Stimulated activated CD8-positive, alpha-beta memory T cell treated with anti-CD3 and anti-CD28 coated beads, Interleukin-4, amount 100 ng/mL, for 48 hours (primary cell): Measurements from ENCODE around the gene GTF2A2.
"Not testable (repeated sequence)": the region's sequence is repeated elsewhere in the genome, so short reads cannot be mapped to it uniquely, and the experiment has no call there.

ENCODE experiments used
- DNase-seq: peaks from one replicate; pipeline ENCODE4 v3.0.0-alpha.2; 2020

The GTF2A2 gene, protein sequence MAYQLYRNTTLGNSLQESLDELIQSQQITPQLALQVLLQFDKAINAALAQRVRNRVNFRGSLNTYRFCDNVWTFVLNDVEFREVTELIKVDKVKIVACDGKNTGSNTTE

DNA sequence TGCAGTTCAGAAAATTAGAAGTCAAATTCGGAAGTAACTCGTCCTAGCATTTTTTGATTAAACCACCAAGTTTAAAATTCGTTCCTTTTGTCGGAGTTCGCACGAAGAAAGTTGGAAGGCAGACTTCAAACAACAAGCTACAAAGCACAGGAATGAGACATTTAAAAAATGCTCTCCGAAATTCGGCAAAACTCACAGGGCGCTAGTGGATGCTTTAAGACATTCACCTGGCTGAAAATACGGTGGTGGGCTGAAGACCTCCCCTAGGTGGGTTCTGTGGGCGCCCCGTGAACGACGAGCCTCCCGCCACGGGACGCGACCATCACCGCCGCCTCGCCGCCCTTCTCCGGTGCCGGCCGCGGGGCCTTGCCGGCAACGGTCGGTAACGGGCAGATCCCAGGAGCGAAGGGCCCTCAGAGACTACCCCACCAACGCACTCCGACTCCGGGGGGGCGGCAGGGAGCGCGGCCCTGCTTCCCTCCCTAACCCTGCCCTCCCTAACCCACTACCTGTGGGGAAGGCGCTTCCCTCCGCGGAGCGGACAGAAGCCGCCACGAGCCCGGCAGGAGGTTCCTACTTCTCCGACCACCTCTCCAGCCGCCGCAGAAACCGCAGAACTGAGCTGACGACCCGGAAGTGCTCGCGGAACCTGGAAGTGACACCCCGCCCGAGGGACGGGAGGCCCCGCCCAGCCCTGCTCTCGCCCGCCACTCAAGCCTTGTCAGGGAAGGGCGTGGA lies at the start of gene GTF2A2:
GTF2A2 (minus strand) TSS at position 619 of the 738 bp plus-strand sequence. CDS start 5,238 bp downstream, outside the sequence.
- peak; percentile 97 for DNase-seq

DNA sequence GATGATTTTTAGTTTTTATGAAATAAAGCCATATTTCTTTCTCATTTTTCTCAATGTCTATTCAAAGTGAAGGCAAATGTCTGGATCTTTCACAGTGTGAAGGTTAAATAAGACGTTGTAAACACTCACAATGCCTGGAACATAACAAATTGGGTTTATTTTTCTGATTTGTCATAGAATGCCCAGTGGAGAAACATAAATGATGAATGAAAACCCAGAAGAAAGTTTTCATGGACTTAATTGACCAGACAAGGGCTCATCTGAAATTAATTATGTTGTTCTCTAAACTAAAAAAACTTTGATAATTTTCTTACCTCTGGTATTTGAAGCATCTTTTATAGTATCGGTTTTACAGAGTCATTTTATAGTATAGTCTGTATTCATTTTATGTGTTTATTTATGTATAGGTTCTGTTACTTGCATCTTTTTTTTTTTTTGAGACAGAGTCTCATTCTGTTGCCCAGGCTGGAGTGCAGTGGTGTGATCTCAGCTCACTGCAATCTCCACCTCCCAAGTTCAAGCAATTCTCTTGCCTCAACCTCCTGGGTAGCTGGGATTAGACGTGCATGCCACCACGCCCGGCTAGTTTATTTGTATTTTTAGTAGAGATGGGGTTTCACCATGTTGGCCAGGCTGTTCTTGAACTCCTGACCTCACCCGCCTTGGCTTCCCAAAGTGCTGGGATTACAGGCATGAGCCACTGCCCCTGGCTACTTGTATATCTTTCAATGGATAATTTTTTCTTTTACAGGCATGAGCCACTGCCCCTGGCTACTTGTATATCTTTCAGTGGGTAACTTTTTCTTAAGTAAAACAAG lies 46.9 kb upstream of the GTF2A2 start:
- no peak for DNase-seq

DNA sequence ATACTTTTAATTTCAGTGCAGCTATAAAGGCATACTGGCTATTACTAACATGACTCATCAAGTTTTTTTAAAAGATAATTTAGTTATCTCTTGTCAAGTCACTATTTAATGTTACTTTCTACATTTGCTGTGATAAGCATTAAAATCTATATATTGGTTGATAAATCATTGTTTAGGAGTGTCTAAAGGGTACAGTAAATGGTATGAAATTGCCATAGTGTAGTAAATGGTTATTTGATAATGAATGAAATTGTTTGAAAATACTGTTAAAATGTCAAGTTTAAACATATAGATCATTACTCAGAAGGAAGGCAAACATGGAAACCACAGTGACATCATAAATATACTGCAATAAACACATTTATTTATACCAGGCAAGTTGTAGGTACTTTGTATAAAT lies 45.0 kb upstream of the GTF2A2 start:
- no peak for DNase-seq

DNA sequence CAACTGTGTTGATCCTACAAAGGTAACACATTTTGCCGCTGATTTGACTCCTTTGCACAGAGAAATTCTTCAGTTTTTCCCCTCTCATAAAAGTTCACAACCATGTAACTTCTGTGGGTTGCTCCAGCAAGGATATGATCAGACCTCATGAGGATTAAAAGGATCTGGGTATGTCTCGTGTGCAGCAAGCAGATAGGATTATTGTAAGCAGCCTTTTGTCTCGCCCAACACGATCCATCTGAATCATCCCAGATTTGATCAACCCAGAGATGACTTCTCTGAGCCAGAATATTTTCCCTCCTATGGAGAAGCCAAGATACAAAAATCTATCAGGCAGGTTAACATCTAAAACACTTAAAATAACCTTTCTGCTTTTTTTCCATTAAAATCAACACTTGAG lies 44.6 kb upstream of the GTF2A2 start:
- DNase-seq: no peak

DNA sequence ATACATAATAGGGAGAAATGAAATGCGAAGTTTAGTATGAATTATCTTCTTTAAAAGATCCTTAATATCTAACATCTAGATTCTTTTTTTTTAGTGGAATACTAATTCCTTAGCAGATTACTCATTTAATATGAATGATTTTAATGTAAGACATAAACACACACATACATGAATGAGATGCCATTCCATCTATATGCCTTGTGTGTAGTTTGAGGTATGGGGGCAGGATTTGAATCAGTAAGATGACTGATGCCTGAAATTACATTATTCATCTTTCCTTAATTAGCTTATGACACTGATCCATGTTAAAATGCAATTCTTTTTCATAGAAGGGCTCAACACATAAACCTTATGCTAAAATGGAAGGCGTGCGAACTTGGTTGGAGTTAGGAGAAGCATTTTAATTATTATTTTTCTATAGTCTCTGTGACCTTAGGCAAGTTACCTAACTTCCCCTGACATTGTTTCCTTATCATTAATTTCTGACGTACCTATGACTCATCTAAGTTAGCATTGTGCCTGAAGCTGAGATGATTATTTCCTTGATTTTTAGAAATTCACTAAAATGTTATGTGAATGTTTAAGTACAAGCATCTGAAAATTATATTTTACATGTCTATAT lies 42.6 kb upstream of the GTF2A2 start:
- DNase-seq: no peak

DNA sequence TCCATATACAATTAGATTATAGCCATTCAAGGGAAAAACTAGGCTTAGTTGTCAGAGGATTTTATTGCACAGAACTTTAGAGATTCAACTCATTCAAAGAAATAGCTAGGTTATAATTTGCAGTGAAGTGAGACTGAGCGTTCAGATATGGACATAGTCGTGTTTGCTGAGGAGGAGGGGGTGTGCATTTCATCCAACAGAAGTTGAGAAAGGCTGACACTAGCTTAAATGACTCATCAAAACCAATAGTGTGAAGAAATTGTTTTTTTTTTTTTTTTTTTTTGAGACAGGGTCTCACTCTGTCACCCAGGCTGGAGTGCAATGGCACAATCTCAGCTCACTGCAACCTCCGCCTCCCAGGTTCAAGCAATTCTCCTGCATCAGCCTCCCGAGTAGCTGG lies 40.8 kb upstream of the GTF2A2 start:
- not testable (repeated sequence) for DNase-seq

DNA sequence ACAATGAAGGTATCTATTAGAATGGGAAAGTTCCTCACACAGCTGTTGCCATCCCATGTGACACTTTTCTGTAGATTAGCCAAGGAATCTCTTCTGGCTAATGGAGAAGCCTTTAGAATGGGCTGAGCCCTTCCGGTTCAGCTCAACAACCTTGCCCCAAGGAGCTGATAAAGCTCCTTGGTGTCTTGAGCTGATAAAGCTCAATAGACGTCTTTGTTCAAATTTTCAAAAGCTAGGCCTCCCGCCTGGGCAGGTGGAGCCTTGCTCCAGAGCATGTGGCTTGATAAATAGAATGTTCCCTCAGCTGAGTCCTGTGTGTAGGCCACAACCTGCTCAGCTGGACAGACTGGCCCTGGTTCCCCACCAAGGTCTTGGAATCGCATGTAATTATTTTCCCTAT lies 39.0 kb upstream of the GTF2A2 start:
- no peak for DNase-seq

DNA sequence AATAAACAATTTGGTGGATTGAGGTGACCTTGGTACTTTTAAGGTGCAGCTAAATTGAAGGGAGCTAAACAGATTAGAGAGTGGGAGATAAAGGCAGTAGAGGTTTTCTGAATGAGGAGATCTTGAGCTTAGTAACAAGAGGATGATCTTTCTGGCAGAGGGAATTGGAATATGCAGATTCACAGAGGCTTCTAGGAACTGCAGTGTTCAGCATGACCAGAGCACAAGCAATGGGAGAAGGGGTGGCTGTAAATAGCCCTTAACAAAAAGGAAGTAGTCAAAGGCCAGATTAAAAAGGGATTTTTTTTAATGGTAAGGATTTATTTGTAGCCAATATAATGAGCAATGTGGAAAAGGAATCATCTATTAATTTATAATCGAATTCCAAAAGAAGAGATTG lies 37.5 kb upstream of the GTF2A2 start:
- DNase-seq: no peak

DNA sequence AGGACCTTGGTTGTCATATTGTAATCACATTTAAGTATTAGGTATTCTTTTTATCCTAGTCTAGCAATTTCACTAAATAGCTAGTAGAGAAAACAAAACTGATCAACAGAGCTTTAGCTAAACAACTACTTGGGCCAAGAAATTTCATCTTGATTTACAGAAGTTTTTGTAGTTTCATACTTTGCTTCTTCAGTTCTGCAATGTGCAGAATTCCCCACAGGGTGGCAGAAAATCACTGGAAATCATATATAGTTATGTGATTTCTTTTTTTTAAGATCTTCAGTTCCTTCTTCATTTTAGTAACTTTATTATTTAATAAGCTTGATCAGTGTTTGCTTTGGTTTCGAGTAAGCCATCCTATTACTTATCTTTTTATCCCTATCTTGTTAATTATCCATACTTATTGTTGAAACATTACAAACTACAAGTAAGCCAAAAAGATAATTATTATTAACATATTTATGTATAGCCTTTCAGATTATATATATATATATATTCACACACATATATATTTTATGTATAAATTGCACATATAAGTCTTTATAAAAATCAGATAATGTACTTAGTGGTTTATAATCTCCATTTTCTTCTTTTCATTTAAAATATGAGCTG lies 34.0 kb upstream of the GTF2A2 start:
- peak; percentile 40 for DNase-seq

DNA sequence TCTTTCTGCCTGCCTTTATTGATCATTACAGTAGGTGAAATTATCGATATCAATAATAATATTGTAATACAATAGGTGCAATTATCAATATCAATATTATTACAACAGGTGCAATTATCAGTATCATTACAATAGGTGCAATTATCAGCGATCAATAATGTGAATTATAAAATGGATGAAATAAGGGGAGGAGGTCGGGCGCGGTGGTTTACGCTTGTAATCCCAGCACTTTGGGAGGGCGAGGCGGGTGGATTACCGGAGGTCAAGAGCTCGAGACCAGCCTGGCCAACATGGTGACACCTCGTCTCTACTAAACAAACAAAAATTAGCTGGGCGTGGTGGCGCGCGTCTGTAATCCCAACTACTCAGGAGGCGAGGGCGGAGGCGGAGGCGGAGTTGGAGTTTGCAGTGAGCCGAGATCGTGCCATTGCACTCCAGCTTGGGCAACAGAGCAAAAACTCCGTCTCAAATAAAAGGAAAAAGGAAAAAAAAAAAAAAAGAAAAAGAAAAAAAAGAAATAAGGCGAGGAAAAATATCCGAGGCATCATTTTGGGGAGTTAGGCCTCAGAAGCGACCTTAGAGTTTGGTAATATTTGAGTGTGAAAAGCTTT lies 32.4 kb upstream of the GTF2A2 start:
- peak; percentile 73 for DNase-seq

DNA sequence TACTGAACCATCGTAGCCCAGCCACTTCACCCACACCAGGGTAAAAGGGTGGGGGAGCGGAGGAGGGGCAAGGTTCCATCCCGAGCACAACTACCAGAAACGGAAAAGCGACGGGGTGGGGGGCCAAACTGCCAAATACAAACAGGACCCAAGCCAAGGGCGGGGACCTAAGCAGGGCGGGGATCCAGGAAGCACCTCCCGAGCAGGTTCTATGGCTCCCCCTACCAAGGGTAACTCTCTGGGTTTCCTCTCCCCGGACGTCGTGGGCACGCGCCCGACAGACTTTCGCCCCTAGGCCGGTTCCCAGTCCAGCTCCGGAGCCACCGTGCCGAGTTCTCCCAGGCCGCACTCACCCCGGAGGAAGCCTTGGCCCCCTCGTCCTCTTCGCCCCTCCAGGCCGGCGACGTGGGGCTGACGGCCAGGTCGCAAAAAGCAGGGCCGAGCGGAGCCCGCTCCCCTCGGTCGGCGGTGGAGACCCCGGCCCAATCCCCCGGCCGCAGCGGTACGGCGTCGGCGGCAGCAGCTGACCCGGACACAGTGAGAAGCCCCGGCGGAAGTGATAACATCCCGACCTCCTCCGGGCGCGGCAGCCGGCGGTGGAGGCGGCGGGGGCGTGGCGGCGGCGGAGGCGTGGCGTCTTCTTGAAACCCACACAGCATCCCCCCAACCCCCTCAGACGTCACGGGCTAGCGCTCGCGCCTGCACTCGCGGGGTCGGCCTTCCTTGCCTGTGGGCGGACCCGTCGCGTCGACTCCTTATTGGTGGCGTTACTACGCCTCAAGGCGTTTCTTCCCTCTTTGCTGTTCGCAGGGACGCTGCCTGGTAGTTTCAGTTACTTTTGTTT lies 31.7 kb upstream of the GTF2A2 start, which contains the start of gene BNIP2:
BNIP2 (minus strand) TSS at position 539 of the 844 bp plus-strand sequence. CDS start 6,863 bp downstream, outside the sequence.
- DNase-seq: peak; percentile 99

DNA sequence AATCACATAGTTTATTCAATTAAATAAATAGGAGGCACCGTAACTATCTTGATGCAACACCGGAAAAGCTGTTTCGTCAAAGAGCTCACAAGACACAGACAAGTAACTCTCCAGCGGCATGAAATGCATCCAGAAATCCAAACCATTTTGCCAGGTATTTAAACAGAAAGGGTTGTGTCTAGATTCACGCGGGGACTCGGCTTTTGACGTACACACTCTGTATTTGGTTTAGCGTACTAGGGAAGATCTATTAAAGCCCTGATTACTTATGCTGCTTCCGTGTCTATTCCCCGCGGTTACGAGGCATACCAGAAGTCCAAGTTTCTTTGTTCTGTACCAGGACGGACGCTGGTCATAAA lies 31.1 kb upstream of the GTF2A2 start:
- DNase-seq: no peak

DNA sequence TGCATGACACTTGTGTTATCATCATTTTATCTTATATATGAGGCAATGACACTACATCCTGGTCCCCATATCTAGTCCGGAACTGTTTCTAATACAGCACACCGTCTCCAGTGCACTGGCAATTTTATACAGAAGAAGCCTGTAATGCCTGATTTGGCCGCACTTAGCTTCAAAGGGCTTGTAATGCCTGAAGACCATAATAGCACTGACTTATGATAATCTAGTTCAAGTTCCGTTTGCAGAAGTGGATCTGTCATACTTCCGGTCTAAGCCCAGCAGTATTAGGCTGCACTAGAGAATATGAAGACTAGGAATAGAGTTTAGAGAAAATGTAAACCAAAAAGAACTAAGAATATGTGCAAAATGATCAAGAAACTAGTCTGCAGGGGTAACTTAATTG lies 30.5 kb upstream of the GTF2A2 start:
- DNase-seq: no peak

DNA sequence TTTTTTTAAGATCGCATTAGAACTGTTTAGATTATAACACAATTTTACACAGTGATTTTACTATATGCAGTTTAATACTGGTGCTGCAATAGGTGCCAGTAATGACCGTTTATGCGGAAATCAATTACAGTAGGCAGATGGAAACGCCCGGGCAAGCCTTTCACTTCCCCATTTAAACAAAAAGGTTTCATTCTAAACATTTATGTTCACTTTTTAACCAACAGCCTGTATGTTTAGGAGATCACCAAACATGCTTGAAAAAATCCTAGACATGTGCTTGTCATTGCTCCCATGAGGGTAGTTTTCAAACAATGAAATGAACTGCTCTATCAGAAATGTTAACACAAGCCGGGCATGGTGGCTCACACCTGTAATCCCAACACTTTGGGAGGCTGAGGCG lies 29.1 kb upstream of the GTF2A2 start:
- no peak for DNase-seq

DNA sequence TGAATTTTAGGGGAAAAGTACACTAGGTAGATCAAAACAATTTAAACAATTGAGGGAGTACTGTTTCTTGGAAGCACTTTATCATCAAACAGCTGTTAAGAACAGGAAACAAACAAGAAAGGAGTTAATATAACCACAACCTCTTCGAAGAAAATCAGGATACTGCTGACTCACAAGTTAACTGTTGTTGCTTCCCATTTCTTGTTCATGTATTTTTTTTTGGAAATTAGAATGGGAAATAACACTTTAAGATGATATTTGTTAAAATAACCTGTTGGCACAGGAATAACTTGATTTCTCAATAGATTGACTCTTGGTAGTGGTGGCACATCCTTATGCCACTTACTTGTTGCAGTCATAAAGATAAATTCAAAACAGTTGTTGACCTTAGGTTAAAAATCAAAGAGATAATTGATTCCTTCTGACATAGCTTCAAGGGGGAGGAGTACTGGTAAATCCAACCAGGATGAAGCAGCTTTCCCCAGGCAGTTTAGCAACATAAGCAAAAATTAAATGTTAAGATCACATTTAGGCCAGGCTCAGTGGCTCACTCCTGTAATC lies 28.5 kb upstream of the GTF2A2 start:
- no peak for DNase-seq

DNA sequence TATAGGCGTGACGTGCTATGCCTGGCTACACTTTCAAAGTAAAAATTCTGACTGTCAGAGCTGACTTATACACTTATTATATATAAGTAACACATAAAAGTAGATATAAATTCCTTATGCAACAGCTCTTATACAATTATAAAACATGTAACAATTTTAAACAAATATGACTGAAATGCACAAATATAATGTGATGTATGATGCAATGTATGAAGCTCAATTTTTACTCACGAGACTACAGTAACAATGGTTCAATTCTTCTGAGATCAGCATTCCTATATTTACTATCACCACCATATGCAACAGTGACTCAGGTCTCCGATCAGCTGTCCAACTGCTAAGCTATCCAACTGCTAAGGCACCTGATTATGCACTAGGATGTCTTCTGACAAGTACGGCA lies 23.6 kb upstream of the GTF2A2 start:
- no peak for DNase-seq

DNA sequence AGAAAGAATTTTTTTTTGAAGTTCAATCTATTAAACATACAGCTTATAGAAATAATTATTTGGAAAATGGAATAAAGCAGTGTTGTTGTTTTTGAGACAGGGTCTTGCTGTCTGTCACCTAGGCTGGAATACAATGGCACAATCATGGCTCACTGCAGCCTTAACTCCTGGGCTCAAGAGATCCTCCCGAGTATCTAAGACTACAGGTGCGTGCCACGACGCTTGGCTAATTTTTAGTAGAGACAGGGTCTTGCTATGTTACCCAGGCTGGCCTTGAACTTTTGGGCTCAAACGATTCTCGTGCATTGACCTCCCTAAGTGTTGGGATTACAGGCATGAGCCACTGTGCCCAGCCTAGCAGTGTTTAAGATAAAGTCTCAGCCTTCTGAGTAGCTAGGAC lies 23.0 kb upstream of the GTF2A2 start:
- no peak for DNase-seq

DNA sequence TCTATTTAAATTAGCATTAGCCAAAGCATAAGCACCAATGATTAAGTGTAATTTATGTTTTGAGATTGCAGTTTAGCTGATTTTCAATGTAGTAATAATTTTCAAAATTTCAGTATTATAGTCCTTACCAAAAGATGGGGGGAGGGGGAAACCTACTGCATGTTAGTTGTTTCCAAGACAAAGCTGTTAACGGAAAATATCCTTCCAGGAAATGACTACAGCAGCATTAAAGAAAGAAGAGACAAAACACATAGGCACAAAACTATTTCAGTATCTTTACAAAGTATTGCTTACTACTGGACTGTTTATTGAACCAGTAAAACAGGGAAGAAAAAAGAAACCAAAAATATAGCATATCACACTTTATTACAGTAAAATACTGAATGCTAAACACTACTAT lies 21.3 kb upstream of the GTF2A2 start:
- no peak for DNase-seq

DNA sequence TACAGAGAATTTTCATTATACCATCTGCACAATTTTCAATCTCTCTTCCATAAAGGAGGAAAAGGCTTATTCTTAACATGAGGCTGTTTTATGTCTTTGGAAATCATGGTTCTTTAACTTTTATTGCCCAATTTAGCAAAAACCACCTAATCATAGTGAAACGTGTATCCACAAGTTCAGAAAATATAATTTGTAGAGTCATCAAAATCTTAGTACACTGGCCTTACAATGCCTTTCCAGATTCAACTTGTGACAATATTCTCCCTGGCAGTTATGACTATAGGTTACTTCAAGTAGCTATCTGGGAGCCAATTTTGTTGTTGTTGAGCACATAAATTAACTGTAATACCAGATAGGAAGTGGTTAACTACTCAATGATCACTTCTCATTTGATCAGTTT lies 20.9 kb upstream of the GTF2A2 start:
- DNase-seq: no peak

DNA sequence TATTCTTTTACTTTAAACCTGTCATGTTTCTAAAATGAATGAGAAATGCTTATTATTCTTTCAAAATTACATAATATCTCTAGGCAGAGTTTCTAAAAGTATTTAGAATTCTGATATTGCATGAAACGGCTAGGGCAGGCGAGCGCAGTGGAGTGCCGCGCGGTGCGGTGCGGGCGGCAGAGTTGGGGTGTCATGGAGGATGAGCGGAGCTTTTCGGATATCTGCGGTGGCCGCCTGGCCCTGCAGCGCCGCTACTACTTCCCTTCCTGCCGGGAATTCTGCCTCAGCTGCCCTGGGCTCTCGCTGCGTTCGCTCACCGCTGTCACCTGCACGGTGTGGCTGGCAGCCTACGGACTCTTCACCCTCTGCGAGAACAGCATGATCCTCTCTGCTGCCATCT lies 19.2 kb upstream of the GTF2A2 start:
- no peak for DNase-seq

DNA sequence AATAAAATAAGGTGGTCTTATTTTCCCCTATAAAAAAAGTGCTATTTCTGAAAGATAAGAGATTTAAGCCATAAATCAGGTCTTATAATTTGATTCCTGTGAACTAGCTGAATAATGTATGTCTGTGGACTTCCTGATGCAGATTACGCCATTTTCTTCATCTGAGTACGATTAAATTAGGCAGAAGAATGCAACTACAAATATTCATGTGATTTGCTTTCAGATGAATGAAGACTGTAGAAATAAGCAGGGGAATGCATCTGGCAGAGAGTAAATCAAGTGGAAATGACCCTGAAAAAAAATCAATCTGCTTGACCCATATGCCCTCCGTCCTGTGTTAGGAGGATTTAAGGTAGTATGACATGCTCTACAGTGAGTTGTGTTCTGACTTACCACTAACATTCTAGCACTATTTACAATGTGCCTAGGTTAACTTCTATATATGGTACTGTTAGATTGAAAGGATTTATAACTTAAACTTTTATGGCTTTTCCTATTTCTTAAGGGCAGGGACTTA lies 17.1 kb upstream of the GTF2A2 start:
- DNase-seq: no peak
